Dermis microvascular lymphatic vessel endothelial cell (primary cell): ENCODE results near the gene CYB5RL. TPM values are rescaled to one million over a fixed set of nuclear protein-coding genes. Genes with fewer than 3 reads are reported as not detected.

Source experiments
- DNase-seq, 2 donors: peaks; one replicate each; pipeline versions ENCODE4 v3.0.0 to v3.0.0-alpha.2; 2010; ENCODE audit warnings: low read depth in 2 of 2
- total RNA-seq: library from RNA; depleted of rRNA; stranded (reverse); fragments of >200 nt; gene quantifications from 2 replicates; pipeline ENCODE4 v1.2.1, GENCODE V29; 2014

Gene CYB5RL
- total RNA-seq, 1 donor from 2014 or later, result 3.5 TPM

DNA sequence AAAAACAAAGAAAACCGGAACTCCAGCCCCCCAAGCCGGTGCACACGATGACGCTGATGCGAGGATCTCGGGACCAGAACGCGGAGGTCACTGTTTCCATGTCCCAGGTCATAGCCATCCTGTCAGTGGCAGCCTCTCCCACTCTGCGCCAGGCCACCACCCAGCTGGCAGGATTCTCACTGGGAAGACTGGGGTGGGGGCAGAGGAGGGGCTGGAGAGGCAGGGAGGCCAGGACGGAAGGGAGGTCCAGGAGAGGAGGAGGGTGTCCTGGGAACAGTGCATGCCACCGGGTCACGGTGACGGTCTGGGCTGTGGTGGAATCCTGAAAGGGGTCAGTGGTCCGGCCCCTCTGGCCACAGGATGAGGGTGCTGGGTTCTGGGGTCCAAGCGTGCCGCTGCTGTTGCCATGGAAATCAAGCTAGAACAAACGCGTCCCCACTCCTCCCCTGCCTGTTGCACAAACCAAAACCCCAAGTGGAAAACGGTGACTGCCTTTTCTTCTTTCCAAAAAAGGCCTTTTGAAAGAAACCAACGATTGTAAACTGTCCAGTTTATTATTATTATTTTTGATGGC, 26.2 kb upstream of the CYB5RL start:
- DNase-seq, result no peak

DNA sequence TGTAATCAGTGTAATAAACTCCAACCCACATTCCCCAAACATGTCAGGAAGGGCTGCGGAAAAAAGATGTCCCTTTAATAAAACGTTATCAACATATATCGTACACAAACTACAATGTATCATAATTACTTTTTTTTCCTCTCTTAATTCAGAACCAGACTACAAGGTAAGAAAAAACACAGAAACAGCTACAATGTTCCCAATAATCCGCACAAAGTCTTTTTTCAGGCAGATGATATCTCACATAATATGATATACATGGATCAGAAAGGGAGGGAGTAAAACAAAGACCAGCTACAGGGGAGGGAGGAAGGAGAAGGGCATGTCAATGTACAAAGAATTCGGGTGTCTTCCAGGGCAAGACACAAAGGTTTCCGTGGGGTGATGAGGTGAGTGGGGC, 25.5 kb upstream of the CYB5RL start:
- DNase-seq, result no peak

DNA sequence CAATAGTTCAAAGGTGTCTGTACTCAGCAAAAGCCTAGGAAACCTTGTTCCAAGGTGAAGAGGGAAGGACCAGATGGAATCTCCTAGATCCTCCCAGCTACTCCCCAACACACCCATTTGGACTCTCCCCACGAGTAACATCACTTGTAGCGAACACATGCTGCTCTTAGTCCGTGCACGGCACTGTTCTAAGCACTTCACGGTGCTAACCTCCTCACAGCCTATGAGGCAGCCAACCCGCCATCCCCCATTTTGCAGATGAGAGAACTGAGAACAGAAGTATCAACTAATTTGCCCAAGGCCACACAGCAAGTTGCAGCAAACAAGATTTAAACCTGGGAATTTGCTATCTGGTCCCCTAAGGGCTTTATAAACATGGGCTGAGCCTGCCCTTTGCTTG, 24.4 kb upstream of the CYB5RL start:
- no peak for DNase-seq

DNA sequence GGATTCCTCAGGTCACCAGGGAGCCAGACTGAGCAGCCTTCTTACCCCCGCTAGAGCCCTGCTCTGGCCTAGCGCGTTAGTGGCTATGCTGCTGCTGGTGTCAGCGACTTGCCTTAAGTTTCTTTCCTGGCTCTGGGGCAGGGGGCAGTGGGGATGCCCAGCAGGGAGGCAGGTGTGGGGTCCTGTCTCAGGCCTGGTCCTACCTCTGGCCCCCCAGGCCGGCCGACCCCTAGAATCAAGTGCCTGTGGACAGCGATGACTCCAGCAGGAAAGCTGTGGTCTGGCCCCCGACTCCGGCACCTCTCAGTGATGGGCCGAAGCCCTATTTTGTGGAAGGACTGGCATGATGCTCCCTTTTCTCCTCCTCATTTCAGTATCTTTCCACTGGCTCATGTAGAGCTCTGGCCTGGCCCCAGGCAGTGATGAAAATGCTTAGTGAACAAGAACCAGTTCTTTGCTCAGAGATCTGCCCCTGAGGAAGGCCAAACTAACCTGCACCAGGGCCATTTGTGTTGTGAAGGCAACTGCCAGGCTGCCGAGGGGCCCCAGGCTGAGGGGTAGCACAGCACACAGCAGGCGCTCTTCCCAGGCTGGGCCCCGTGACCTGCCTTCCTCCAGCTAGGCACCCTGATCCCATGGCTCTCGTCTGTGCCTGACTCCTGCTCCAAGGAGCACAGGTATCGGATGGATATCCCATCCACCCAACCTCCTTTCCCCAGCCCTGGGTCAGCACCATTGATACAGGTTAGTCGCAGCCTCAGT, 23.8 kb upstream of the CYB5RL start:
- no peak for DNase-seq

DNA sequence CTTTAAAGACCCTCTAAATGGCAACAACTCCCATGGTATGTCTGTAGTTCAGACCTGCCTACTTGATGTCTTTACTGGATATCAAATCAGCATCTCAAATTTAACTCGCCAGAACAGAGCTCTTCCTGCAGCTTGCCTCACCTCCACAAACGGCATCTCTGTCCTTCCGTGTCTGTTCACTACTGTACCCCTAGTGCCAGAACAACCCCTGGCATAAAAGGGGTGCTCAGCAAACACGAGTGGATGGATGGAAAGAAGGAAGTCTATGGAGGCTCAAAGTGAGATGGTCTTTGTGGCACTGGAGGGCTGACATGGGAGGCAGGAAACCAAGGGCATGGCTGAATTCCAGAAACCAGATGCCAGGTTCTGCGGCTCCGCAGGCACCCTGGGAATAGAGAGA, 22.9 kb upstream of the CYB5RL start:
- no peak for DNase-seq

DNA sequence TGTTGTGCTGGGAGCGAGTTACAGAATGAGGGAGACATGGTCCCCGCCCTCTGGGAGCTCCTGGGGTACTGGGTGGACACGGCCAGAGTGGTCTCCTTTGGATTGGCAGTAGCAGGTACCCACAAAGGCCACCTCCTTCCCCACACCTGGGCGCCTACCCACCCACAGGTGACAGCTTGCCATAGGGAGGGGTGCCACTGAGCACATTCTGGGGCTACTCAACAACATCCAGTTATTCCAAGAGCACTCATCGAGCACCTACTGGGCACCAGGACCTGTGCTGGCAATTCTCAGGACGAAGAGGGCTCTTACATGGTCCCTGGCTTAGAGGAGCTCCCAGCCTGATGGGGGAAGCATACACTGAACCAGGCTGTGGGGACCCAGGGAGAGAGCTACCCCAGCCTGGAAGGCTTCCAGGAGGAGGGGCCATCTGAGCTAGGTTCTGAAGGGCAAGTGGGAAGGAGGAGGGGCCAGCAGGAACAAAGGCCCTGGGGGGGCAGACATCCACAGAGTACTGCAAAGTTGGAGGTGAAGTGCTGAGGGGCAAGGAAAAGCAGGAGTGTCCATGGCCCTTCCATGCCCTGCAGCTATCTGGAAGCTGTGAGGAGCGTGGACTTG, 22.1 kb upstream of the CYB5RL start:
- no peak for DNase-seq

DNA sequence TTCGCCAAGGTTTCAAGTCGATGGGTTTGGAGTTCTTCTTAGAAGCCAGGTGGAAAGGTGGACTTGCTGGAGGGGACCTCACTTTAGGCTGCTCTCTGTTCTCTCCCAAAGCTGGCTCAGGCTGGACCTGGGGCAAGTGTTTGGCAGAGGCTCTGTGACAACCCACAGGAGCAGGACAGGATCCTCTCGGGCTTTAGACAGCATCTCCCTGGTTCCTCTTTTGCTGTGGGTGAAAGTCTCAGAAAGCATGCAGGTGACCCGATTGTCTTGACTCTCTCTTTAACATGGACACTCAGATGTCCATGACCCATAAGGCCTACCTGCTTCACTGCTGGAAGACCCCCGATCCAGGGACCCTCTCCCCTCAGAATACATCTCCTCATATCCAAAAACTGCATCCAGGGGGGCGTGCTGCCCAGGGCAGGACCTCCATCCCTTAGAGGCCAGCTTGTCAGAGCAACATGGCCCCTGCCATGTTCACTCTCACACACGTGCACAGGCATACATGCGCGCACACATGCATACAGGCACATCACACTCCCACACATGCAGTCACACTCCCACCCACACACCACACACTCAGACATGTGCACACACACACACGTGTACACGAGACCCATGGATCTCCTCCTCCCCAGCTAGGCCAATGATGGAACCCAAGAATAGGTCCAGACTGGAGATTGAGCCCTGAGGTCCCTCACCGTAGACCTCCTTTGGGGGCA, 21.4 kb upstream of the CYB5RL start:
- DNase-seq, result no peak

DNA sequence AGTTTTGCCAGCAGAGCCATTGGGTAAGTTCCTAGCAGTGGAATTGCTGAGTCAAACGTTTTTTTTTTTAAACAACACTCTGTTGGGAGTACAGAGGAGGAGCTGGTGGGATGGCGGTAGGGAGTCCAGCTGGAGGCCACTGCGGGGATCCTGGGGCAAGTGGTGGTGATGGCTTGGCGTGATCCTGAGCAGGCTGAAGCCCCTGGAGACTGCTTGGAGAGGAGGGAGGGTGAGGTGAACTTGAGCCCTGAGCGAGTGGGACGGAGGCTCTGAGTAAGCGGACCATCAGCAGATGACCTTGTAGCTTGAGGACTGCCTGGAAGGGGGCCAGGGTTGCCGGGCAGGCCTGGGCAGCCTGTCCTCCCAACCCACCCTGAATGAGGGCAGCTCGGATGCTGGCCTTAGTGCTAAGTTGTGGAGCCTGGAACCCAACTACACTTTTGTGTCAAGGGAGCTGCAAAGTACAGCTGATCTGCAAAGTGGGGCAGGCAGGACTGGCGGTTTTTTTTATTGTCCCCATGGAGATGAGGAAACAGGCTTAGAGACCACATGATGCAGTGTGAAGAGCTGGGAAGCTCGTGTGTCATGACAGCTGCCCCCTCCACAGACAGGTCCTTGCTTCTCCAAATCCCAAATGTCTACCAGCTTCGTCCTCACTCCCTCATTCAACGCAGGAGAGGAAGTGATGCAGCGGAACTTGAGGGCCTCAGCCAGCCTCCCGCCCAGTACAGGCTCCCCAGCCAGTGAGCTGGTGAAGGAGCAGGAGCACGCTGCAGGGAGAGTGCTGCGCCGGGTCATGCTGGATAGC, 20.4 kb upstream of the CYB5RL start:
- DNase-seq, result peak in 1 of 2 donors; percentile 21

DNA sequence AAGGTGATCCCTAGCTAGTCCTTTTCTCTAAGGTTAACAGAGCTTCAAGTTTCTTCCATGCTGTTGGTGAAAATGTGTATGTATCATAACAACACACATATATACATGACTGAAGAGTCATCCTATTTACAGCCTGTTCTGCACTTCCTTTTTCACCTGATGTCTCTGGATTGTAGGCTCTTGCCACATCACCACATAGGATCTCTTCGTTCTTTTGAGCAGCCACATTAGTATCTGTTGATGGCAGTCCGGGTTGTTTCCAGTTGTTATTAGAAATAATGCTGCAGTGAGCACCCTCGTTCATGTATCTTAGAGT, 19.8 kb upstream of the CYB5RL start:
- DNase-seq, result no peak

DNA sequence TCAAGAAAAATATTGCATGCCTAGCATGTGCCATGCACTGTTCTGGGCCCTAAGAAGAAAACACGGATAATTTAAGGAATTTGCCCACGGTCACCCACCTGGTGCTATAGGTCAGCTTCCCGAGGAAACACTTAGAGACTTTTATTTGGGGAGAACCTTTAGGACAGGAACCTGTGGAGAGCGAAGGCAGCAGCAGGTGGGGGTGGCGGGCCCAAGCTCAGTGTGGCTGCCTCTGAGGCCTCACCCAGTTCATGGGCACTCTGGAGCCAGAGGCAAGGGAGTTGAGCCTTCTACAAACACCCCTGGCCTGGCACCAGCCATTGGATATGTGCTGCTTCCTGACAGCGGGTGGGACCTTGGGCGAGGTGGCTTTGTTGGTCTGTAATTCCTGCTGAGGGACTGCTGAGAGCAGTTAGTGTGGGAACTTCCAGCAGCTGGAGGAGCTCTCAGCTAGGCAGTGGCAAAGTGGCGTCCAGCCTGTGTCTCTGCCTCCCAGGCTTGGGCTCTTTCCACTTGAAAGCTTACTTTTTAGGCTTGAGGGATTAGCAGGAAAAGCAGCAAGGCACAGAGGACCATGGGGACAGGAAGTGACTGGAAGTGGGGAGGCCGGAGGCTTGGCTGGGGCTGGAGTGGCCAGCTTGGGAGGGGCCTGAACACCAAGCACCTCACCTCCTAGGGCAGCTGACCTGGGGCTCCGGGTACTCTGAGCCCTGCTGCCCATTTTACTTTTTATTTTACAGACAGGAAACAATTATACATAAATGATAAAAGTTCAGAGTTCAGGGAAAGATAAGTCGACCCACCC, 19.3 kb upstream of the CYB5RL start:
- peak in 1 of 2 donors; percentile 27 for DNase-seq

DNA sequence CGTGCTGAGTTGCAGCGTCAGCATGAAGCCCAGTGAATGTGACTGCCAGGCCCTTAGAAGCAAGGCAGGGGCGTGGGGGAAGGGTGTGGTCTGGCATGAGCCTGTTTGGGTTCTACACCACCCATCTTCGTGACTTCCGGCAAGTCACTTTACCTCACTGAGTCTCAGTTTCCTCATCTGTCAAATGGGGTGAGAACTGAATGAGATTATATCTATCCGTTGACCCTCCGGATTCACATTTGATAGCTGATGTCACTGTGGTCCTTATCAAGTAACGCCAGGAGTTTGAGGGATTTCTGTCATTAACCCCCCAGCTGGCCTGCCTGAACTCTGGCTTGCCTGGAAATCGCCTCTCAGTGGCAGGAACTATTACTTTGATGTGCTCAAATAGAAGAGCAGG, 15.7 kb upstream of the CYB5RL start:
- DNase-seq, result no peak

DNA sequence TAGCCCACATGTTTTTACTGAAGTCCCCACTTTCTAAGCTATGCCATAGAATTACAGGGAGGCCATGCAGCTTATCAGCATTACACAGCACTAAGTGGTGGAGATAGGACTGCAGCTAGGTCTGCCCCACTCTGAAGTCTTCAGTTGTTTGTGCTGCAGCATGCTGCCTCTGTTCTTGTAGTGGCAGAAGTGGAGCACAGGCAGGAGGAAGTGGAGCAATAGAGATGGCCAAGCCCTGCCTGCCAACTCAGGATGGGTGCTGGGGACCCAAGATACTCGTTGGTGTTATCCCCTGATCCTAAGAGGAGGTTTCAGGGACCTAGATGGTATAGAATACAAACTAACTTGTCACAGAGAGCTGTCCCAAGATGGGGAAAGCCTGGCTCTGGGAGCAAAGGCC, 13.0 kb upstream of the CYB5RL start:
- no peak for DNase-seq

DNA sequence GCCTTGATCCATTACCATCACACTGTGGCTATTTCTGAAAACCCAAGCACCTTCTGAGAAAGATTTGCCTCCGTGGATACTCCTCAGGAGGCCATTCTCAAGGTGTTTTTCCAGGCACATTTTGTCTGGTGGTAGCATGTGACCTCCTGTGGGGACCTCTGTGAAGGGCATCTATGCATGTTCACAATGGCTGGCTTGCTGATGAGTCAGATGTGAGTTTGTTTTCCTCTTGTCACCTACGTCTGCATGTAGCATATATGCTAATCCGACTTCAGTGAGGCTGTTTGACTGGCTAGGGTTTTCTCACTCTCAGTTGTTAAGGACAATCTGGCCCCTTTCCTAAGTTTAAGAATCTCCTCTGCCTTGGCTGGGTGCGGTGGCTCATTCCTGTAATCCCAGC, 8.1 kb upstream of the CYB5RL start:
- DNase-seq, result peak in 1 of 2 donors; percentile 60

DNA sequence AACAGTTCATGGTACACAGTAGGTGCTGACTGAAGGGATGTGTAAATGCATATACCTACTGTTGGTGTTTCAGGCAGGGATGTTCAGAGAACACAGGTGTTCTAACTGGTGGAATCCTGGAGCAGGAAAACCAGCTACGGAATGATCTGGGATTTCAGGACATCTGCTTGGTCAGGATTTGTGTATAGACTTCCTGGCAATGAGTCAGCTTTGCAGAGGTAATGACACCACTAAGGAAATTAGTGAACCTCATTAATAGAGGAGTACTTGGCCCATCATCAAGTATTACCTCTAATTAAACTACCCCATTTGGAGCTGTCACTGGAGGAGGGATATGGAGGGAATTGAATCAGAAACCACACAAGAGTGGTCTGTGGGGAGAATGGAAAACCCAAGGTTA, 7.5 kb upstream of the CYB5RL start:
- peak in 1 of 2 donors; percentile 53 for DNase-seq

DNA sequence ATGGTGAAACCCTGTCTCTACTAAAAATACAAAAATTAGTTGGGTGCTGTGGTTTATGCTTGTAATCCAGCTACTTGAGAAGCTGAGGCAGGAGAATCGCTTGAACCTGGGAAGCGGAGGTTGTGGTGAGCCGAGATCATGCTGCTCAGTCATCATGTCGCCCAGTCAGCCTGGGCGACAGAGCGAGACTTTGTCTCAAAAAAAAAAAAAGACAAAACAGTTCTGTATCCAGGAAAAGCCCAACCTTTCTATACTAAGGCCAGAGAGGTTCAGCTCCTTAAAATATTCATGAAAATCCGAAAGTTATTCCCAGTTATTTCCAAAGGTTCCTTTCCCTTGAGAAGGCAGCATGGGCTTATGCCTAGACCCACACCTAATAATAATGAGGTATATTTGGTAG, 4.4 kb upstream of the CYB5RL start:
- no peak for DNase-seq

DNA sequence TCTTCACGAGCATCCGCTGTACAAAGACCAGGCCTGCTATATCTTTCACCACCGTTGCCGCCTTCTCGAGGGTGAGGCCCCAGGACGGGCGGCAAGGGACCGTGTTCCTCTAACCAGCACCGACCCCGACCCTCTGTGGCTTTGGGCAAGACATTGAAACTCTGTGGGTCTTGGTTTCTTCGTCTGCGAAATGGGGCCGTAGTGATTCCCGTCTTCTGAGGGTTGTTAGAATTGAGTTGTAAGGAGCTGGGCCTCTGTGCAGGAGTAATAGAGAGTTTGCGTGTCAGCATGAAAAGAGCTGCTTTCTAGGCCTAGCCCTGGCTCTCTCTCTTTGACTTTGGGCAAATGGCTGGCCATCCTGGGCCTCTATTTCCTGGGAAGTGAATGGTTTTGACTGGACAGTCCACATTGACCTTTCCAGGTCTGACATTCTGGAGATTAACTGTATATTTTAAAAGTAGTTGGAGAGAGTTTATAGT, 728 bp upstream of the CYB5RL start:
- no peak for DNase-seq

DNA sequence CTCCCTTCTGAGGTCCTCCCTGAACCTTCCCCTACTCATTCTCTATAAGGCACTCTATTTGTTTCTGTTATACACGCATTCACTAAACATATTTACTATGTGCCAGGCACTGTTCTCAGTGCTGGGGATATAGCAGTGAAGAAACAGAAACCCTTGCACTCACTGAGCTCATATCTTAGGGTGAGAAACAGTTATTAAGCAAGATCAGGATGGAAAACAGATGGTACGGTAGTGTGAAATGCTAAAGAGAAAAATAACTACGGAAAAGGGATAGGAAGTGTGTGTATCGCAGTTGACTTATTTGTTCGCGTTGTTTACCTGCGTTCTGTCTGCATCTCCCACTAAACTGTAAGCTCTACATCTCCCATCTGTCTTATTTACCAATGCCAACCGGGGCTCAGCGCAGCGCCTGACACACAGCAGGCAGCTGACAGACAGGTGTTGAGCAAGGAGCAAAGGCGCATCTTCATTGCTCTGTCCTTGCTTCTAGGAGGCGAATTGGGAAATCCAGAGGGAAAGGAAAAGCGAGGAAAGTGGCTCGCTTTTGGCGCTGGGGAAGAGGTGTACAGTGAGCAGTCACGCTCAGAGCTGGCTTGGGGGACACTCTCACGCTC, 572 bp downstream of the CYB5RL start:
- DNase-seq, result no peak

DNA sequence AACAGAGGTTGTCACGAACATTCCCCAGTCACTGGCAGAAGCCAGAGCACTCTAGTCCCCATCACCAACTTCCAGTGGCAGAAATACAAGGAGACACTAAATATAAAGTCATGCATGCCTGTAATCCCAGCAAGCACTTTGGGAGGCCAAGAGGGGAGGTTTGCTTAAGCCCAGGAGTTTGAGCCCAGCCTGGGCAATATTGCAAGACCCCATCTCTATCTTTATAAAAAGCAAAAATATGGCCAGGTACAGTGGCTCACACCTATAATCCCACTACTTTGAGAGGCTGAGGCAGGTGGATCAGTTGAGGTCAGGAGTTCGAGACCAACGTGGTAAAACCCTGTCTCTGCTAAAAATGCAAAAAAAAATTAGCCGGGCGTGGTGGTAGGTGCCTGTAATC, 6.4 kb downstream of the CYB5RL start:
- DNase-seq, result no peak

DNA sequence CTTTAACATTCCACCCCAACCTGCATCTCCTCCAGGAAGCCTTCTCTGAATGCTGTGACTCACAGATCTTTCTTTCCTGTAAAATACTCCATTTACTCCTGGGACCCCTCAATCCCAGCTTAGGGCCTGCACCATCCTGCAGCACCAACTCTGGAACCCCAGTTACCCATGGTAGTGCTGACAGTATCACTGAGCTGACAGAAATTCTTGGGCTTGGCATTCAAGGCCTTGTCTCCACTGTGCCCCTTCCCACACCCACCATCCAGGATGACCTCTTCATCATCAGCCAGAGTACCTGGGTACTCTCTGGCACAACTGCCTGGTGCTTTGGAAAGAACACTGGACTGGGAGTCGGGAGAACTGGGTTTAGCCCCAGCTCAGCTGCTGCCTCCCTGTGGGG, 8.3 kb downstream of the CYB5RL start:
- DNase-seq, result no peak

DNA sequence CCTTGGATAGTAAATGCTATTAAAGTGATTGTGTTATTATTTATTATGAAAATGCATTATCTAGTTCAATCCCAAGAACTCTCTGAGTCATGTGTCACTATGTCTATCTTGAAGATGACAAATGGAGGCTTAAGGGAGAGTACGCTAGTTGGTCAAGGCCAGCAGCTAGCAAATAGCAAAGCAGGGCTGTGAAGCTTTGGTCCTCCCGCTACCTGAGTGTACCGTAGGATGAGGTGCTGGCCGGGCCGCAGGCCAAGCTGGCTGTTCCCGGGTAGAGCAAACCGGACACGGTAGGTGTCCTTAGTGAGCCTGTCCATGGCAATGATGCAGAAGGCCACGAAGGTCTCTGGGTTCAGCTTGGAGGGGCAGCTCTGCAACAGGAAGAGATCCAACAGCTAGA, 9.3 kb downstream of the CYB5RL start:
- no peak for DNase-seq
